Trophoblast cell (in vitro differentiated cells and primary cell): ENCODE measurements around the gene WWP2.

Experiments
- DNase-seq, 2 donors: peaks; one replicate each; pipeline ENCODE4 v3.0.0-alpha.2; 2016
- H2AFZ ChIP-seq: 2 replicates; pipeline ENCODE4 v1.6.1; 2013; ENCODE audit warnings: low read length, moderate library complexity, mild to moderate bottlenecking; ENCODE audit not compliant: insufficient read depth, poor library complexity
- H2AK5ac ChIP-seq: 2 replicates; pipeline ENCODE4 v1.6.1; 2013; ENCODE audit warnings: mild to moderate bottlenecking, low read length
- H2BK120ac ChIP-seq: 2 replicates; pipeline ENCODE4 v1.6.1; 2013; ENCODE audit warnings: low read length, mild to moderate bottlenecking, moderate library complexity; ENCODE audit not compliant: insufficient read depth, poor library complexity
- H2BK12ac ChIP-seq: 2 replicates; pipeline ENCODE4 v1.6.1; 2013; ENCODE audit warnings: mild to moderate bottlenecking, low read length, moderate library complexity
- H2BK5ac ChIP-seq: 2 replicates; pipeline ENCODE4 v1.6.1; 2013; ENCODE audit warnings: low read length, low read depth, moderate library complexity, mild to moderate bottlenecking; ENCODE audit not compliant: poor library complexity
- H3K14ac ChIP-seq: 2 replicates; pipeline ENCODE4 v1.6.1; 2013; ENCODE audit warnings: mild to moderate bottlenecking, low read length
- H3K18ac ChIP-seq: 2 replicates; pipeline ENCODE4 v1.6.1; 2013; ENCODE audit warnings: mild to moderate bottlenecking, low read length
- H3K23ac ChIP-seq: 2 replicates; pipeline ENCODE4 v1.6.1; 2013; ENCODE audit warnings: low read length
- H3K27ac ChIP-seq: 2 replicates; pipeline ENCODE4 v1.5.1; 2013; ENCODE audit warnings: low read depth, mild to moderate bottlenecking, inconsistent platforms, low read length, moderate library complexity
- H3K27me3 ChIP-seq: 2 replicates; pipeline ENCODE4 v1.6.1; 2013; ENCODE audit warnings: inconsistent platforms, mild to moderate bottlenecking, low read length, moderate library complexity; ENCODE audit not compliant: insufficient read depth
- H3K36me3 ChIP-seq, 2 experiments: 1 replicate in 1 of 2; 2 replicates in 1 of 2; pipeline ENCODE4 v1.6.1; 2013; ENCODE audit warnings: low read length in 2 of 2, mild to moderate bottlenecking in 2 of 2, moderate library complexity in 1 of 2; ENCODE audit not compliant: insufficient read depth in 2 of 2, control insufficient read depth in 1 of 2
- H3K4ac ChIP-seq: 2 replicates; pipeline ENCODE4 v1.6.1; 2013; ENCODE audit warnings: low read depth, mild to moderate bottlenecking, low read length, moderate library complexity
- H3K4me1 ChIP-seq, 2 experiments: 1 replicate in 1 of 2; 2 replicates in 1 of 2; pipeline ENCODE4 v1.6.1; 2013; ENCODE audit warnings: low read length in 2 of 2, mild to moderate bottlenecking in 2 of 2, moderate library complexity in 1 of 2; ENCODE audit not compliant: insufficient read depth in 2 of 2, control insufficient read depth in 1 of 2
- H3K4me2 ChIP-seq: 2 replicates; pipeline ENCODE4 v1.6.1; 2013; ENCODE audit warnings: inconsistent platforms, mild to moderate bottlenecking, low read length, moderate library complexity
- H3K4me3 ChIP-seq: 2 replicates; pipeline ENCODE4 v1.5.1; 2013; ENCODE audit warnings: mild to moderate bottlenecking, low read depth, low read length, inconsistent platforms
- H3K79me1 ChIP-seq: one replicate; pipeline ENCODE4 v1.6.1; 2013; ENCODE audit warnings: low read length
- H3K79me2 ChIP-seq: 2 replicates; pipeline ENCODE4 v1.6.1; 2013; ENCODE audit warnings: low read length, mild to moderate bottlenecking; ENCODE audit not compliant: control insufficient read depth, insufficient read depth, poor library complexity
- H3K9ac ChIP-seq: 2 replicates; pipeline ENCODE4 v1.6.1; 2013; ENCODE audit warnings: mild to moderate bottlenecking, low read length
- H3K9me3 ChIP-seq: 2 replicates; pipeline ENCODE4 v1.6.1; 2013; ENCODE audit warnings: low read depth, mild to moderate bottlenecking, control low read depth, inconsistent platforms, low read length; ENCODE audit not compliant: insufficient read depth
- H4K12ac ChIP-seq: 2 replicates; pipeline ENCODE4 v1.6.1; 2013; ENCODE audit warnings: low read depth, mild to moderate bottlenecking, low read length, moderate library complexity
- H4K8ac ChIP-seq: 2 replicates; pipeline ENCODE4 v1.6.1; 2013; ENCODE audit warnings: low read depth, mild to moderate bottlenecking, low read length, moderate library complexity
- H4K91ac ChIP-seq: one replicate; pipeline ENCODE4 v1.6.1; 2013; ENCODE audit warnings: low read depth, mild to moderate bottlenecking, low read length, moderate library complexity
- whole genome bisulfite sequencing: extraction: QIAGEN DNeasy Blood & Tissue Kit; methylation state at CpG from one replicate; pipeline ENCODE4 v1.1.7; 2013; ENCODE audit warnings: missing lambda C conversion rate; ENCODE audit not compliant: insufficient read length, insufficient coverage; ENCODE audit errors: extremely low coverage; 5-methylcytosine and 5-hydroxymethylcytosine counted together

WWP2 gene

DNA sequence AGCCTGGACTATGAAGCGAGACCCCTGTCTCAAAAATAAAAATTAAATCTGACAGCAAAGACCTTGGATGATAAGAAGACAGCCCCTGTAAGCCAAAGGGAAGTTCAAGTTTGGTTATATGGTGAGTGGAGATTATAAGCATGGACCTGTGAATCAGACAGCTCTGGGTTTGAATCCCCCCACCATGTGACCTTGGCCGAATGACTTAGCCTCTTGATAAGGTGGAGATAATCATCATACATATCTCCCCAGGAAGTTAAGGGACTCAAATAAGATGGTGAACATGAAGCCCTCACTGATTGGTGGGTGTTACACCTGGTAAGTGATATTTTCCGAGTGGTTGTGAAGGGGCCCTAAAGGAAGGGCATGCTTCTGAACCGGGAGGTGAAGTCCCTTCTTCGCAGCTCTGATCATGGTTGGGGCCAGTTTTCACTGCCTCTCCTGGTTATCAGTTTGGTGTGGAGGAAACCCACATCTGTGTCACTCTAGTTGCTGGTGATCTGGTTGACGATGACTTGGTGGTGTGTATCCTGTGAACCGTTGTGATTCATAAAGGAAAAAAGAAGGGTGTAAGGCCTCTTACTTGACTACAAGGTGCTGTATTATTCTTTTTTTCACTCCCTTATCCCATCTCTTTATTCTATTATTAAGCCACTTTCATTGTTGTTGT is 127.3 kb downstream of the WWP2 start:
- H2BK120ac ChIP-seq: no peak overlapping the region
- no peak overlapping the region for H2AK5ac ChIP-seq
- DNase-seq: no peak
- peaks cover 2% of the 10 kb centered on the region for H3K79me1 ChIP-seq
- no peak overlapping the region for H4K8ac ChIP-seq
- no peak overlapping the region for H2AFZ ChIP-seq
- H3K79me2 ChIP-seq: no peaks in the 10 kb centered on the region
- H3K9me3 ChIP-seq: no peaks in the 10 kb centered on the region
- peaks cover 2 to 5% of the 10 kb centered on the region in 2 experiments for H3K36me3 ChIP-seq
- H2BK12ac ChIP-seq: no peak overlapping the region
- H4K12ac ChIP-seq: no peak overlapping the region
- H4K91ac ChIP-seq: no peak overlapping the region
- no peak overlapping the region for H3K18ac ChIP-seq
- peaks cover 7 to 13% of the 10 kb centered on the region in 2 experiments for H3K4me1 ChIP-seq
- H3K9ac ChIP-seq: no peak overlapping the region
- H3K14ac ChIP-seq: no peak overlapping the region
- H3K4me2 ChIP-seq: no peak overlapping the region
- no peak overlapping the region for H3K4ac ChIP-seq
- H3K27ac ChIP-seq: no peak overlapping the region
- H3K27me3 ChIP-seq: no peaks in the 10 kb centered on the region
- H3K4me3 ChIP-seq: no peak overlapping the region
- H2BK5ac ChIP-seq: no peak overlapping the region
- H3K23ac ChIP-seq: no peak overlapping the region
- no CpG with 5 or more reads among the region's 7 CpGs for WGBS

DNA sequence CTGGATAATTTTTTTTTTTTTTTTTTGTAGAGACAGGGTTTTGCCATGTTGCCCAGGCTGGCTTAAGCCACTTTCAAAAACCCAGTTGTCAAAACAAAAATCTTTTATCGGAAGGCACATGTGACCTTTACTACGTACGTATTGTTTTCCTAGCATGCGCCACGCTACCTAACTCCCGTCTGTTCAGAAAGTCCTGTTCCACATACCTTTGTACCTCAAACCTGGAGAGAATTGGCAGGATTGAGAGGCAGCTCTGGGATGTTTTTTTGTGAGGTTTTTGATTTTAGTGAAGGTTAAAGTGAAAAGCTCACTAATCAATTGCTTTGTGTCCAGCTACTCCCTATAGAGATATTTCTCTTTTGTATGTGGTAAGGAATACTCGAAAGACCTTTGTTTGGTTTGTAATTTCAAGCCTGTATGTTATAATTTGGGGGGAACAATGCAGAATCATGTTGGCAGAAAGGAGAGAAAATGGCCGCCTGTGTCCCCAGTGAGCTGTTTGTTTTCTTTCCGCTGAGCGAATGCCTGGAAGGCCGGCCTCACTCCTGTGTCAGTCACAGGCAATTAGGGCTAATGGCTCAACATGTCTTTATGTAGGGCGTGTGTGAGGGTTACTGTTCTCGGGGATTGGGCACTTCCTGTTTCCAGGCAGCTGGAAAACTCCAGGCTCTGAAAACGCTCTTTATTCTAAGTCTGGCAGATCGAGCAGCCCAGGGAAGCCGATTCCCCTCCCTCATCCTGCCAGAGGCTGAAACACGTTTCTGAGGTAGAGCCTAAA is 128.2 kb downstream of the WWP2 start:
- Histone ChIP-seq H3K27me3 (no peaks in the 10 kb centered on the region), H3K4me2 (peak overlapping the region; percentile 61), H2AFZ (no peak overlapping the region), H3K14ac (no peak overlapping the region), H3K18ac (no peak overlapping the region), H3K27ac (peak overlapping the region; percentile 88), H3K4ac (no peak overlapping the region), H4K12ac (no peak overlapping the region), H2BK5ac (peak overlapping the region; percentile 37), H4K8ac (peak overlapping the region; percentile 20), H3K9me3 (no peaks in the 10 kb centered on the region), H3K4me1 (peaks cover 7 to 13% of the 10 kb centered on the region in 2 experiments), H3K4me3 (no peak overlapping the region), H3K79me1 (peaks cover 2% of the 10 kb centered on the region), H3K23ac (no peak overlapping the region), H3K9ac (no peak overlapping the region), H3K79me2 (no peaks in the 10 kb centered on the region), H2AK5ac (no peak overlapping the region), H4K91ac (peak overlapping the region; percentile 42), H3K36me3 (peaks cover 2 to 5% of the 10 kb centered on the region in 2 experiments), H2BK12ac (no peak overlapping the region), H2BK120ac (peak overlapping the region; percentile 6)
- peak; percentile 47 to 64 for DNase-seq
- WGBS: no CpG with 5 or more reads among the region's 17 CpGs

DNA sequence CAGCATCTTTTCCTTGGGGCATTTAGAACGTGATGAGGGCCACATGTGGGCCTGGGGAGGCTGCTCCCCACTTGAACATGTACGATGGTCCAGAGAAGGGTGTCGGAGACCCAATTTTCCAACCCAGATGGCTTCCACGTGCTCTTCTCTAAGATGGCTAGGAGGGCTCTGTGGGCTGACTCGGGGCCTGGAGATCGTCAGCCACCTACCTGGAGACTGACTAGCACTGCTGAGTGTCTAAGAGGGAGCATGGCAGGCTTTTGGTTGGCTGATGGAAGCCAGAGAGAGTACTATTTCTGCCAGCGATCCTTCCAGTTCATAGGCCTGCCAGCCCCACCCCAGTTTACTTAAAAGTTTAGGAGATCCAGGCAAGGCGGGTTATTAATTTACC is 128.8 kb downstream of the WWP2 start:
- Histone ChIP-seq H3K14ac (no peak overlapping the region), H3K18ac (no peak overlapping the region), H3K4me2 (peak overlapping the region; percentile 61), H2BK120ac (no peak overlapping the region), H2BK5ac (peak overlapping the region; percentile 37), H3K23ac (no peak overlapping the region), H3K79me2 (no peaks in the 10 kb centered on the region), H3K79me1 (peaks cover 2% of the 10 kb centered on the region), H3K4me3 (no peak overlapping the region), H2BK12ac (no peak overlapping the region), H2AK5ac (no peak overlapping the region), H2AFZ (no peak overlapping the region), H3K27me3 (no peaks in the 10 kb centered on the region), H4K91ac (peak overlapping the region; percentile 42), H3K9me3 (no peaks in the 10 kb centered on the region), H3K27ac (peak overlapping the region; percentile 88), H4K12ac (no peak overlapping the region), H3K36me3 (peaks cover 2 to 5% of the 10 kb centered on the region in 2 experiments), H3K9ac (no peak overlapping the region), H3K4me1 (peaks cover 7 to 13% of the 10 kb centered on the region in 2 experiments), H4K8ac (no peak overlapping the region), H3K4ac (no peak overlapping the region)
- WGBS: no CpG with 5 or more reads among the region's 8 CpGs
- DNase-seq: no peak

DNA sequence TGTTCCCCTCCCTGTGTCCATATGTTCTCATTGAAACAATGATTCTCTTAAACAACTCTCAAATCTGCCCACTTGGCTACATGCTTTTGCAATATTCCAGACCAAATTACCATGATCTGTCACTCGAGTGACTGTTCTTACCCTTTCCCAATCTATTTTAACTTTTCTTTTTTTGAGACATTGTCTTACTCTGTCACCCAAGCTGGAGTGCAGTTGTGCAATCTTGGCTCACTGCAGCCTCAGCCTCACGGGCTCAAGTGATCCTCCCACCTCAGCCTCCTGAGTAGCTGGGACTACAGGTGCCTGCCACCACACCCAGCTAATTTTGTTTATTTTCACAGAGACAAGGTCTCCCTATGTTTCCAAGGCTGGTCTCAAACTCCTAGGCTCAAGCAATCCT is 130.2 kb downstream of the WWP2 start:
- Histone ChIP-seq H3K4ac (no peak overlapping the region), H3K4me2 (no peak overlapping the region), H2AK5ac (no peak overlapping the region), H3K14ac (no peak overlapping the region), H3K9me3 (no peaks in the 10 kb centered on the region), H3K9ac (no peak overlapping the region), H4K8ac (no peak overlapping the region), H3K4me3 (no peak overlapping the region), H4K12ac (no peak overlapping the region), H3K27ac (no peak overlapping the region), H3K79me2 (no peaks in the 10 kb centered on the region), H3K36me3 (peaks cover 0 to 5% of the 10 kb centered on the region in 2 experiments), H4K91ac (no peak overlapping the region), H2BK5ac (no peak overlapping the region), H3K23ac (no peak overlapping the region), H2BK12ac (no peak overlapping the region), H3K18ac (no peak overlapping the region), H3K4me1 (peaks cover 7 to 13% of the 10 kb centered on the region in 2 experiments), H3K79me1 (peaks cover 2% of the 10 kb centered on the region), H2AFZ (no peak overlapping the region), H3K27me3 (no peaks in the 10 kb centered on the region), H2BK120ac (no peak overlapping the region)
- peak in 1 of 2 donors; percentile 17 for DNase-seq
- WGBS: no CpG with 5 or more reads among the region's 2 CpGs
